ENCODE data around the gene NTMT2.

Gene NTMT2

GRCh38 chr1:170205301-170205700, 59.5 kb downstream of the NTMT2 start:
- in situ Hi-C loops (cut with MboI; ENCODE audit: low sequenced_read_pairs): no loop called here

- in situ Hi-C loops (cut with MboI; ENCODE audit: low sequenced_read_pairs): no loop called here
Observed at GRCh38 chr1:170209125-170209524, 63.4 kb downstream of the NTMT2 start.

GRCh38 chr1:170210142-170210541, 64.4 kb downstream of the NTMT2 start:
- in situ Hi-C loops (cut with MboI; ENCODE audit: low sequenced_read_pairs): no loop called here

GRCh38 chr1:170213596-170213995, 67.8 kb downstream of the NTMT2 start:
- in situ Hi-C loops (cut with MboI; ENCODE audit: low sequenced_read_pairs): no loop called here

GRCh38 chr1:170214117-170215032, 68.6 kb downstream of the NTMT2 start:
- in situ Hi-C loops (cut with MboI; ENCODE audit: low sequenced_read_pairs): no loop called here

GRCh38 chr1:170215072-170215885, 69.5 kb downstream of the NTMT2 start:
- in situ Hi-C loops (cut with MboI; ENCODE audit: low sequenced_read_pairs): no loop called here

- in situ Hi-C loops (cut with MboI; ENCODE audit: low sequenced_read_pairs): no loop called here
Observed at GRCh38 chr1:170217517-170218256, 71.9 kb downstream of the NTMT2 start.

GRCh38 chr1:170218257-170218650, 72.5 kb downstream of the NTMT2 start:
- in situ Hi-C loops (cut with MboI; ENCODE audit: low sequenced_read_pairs): no loop called here

Measured in HL-60/S4 treated with retinoic acid at 250 ng/mL for 4 days and 3 days (cell line).